Measurements from ENCODE around the gene FCHSD2. TPM values are rescaled to one million over a fixed set of nuclear protein-coding genes. Genes with fewer than 3 reads are reported as not detected.

FCHSD2 gene
- total and polyA plus RNA-seq, 2 donors (not counting 3 experiments of a cell fraction or from before 2014, with no cell fraction given), result 20.8 to 56.9 TPM

- intact Hi-C loops (cut with micrococcal nuclease), result loop anchor here (5.0 kb wide), 1 partner anchor 89 kb away; no protein-coding TSS in a partner anchor
- FAIRE-seq, result no peak
Observed at GRCh38 chr11:72833083-72833733, 308.9 kb downstream of the FCHSD2 start.

More at GRCh38 chr11:72833083-72833733, 308.9 kb downstream of the FCHSD2 start:
- BruUV-seq (replicated peaks), result no TSS peak
- Histone ChIP-seq H3K9ac (replicated peaks; ENCODE audit: extremely low read depth, insufficient read depth, low read length) (no peak overlapping the region), H3K4me3 (replicated peaks in 1 of 3; ENCODE audit: insufficient read depth in 1 of 3, low read depth in 1 of 3, low read length in 3 of 3) (no peak overlapping the region), H3K4me1 (ENCODE audit: control insufficient read depth, extremely low read depth, insufficient read depth, low read length) (peaks cover 11% of the 10 kb centered on the region), H3K27ac (ENCODE audit: insufficient read depth, low read depth, low read length) (no peak overlapping the region), H3K4me2 (ENCODE audit: insufficient read depth, low read length) (no peak overlapping the region), H3K36me3 (ENCODE audit: control insufficient read depth in 2 of 2, extremely low read depth in 1 of 2, insufficient read depth in 2 of 2, low read length in 2 of 2) (peaks cover 0 to 6% of the 10 kb centered on the region in 2 experiments), H2AFZ (ENCODE audit: low read depth, low read length) (no peak overlapping the region), H4K20me1 (replicated peaks; ENCODE audit: control insufficient read depth, extremely low read depth, insufficient read depth, low read length) (no peaks in the 10 kb centered on the region), H3K79me2 (ENCODE audit: control insufficient read depth, insufficient read depth, low read length) (no peaks in the 10 kb centered on the region), H3K9me3 (replicated peaks; ENCODE audit: control insufficient read depth, insufficient read depth, low read length) (no peaks in the 10 kb centered on the region), H3K9me1 (replicated peaks; ENCODE audit: control insufficient read depth, extremely low read depth, insufficient read depth, low read length) (no peaks in the 10 kb centered on the region), H3K27me3 (ENCODE audit: control insufficient read depth in 2 of 2, insufficient read depth in 2 of 2, low read length in 2 of 2) (no peaks in the 10 kb centered on the region)
- dilution Hi-C loops (cut with MboI; ENCODE audit: extremely low pct_ligation_motif_present, low sequenced_read_pairs), result no loop called here
- ChIA-PET CTCF (interaction anchor here (1.0 to 7.9 kb wide), 9 partner anchors 8 to 456 kb away, joined by 3 to 196 read pairs (median 21); partner anchors contain the start of gene FCHSD2), POLR2A (interaction anchor here (0.6 to 1.2 kb wide), 2 partner anchors 346 to 412 kb away, joined by 3 to 5 read pairs; no protein-coding TSS in a partner anchor)
- no peak for DNase-seq (ENCODE audit: low read depth, low spot score)
- TF ChIP-seq POLR2AphosphoS5 (IDR thresholded peaks at IDR 0.05; ENCODE audit: insufficient read depth, low read depth, low read length) (no peak), FOS (IDR thresholded peaks at IDR 0.05; ENCODE audit: borderline replicate concordance, insufficient read depth, low read length) (no peak), CTCF (IDR thresholded peaks at IDR 0.05; ENCODE audit: extremely low read depth in 1 of 2, insufficient read depth in 1 of 2, low read depth in 1 of 2, low read length in 2 of 2) (no peak), JUN (IDR thresholded peaks at IDR 0.05; ENCODE audit: borderline replicate concordance, insufficient read depth, insufficient read length, low read depth) (no peak), POLR2A (IDR thresholded peaks at IDR 0.05; ENCODE audit: low read depth, low read length) (no peak)

All from endothelial cell of umbilical vein (primary cell).